Measurements from ENCODE around the gene PIP5K1A.
A peak's percentile ranks its signal among the peaks of the same experiment; 100 is the strongest.
"Not testable (repeated sequence)": the region's sequence is repeated elsewhere in the genome, so short reads cannot be mapped to it uniquely, and the experiment has no call there.

The PIP5K1A gene

DNA sequence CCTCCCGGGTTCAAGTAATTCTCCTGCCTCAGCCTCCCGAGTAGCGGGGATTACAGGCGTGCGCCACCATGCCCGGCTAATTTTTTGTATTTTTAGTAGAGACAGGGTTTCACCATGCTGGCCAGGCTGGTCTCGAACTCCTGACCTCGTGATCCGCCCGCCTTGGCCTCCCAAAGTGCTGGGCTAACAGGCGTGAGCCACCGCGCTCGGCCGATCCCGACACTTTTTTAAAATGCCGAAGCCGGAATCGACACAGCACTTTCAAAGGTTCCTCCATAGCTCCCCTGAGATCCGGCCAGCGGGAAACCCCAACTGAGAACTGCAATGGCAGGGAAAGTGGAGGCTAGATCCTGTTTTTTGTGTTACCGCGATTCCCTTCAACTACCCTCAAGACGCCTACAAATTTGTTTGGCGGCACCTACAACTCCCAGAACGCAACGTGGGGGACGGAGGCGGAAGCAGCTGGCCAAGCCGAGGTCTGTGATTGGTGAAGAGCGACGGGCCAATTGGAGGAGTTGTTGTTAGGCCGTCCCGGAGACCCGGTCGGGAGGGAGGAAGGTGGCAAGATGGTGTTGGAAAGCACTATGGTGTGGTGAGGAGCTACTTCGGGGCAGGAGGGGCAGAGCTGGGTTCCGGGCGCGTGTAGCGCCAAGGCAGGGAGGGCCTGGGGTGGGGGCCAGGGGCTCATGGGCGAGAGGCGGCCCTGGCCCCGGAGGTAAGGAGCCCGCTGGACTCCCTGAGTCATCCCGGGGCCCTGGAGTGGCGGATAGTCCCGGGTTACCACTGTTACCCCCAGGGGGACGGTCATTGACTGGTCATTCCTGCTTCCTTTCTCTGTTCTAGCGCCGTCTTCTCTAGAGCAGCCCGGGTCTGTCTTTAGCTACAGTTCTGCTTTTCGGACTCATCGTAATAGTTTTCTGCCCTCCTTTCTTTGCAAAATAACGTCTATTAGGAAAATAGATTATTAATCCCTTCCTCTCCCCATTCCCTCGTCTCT, 56.2 kb downstream of the PIP5K1A start, which contains the start of gene PSMD4:
PSMD4 (plus strand) TSS at position 518 of the 997 bp plus-strand sequence; CDS start at position 567, 49 bp downstream.
- DNase-seq: peak; percentile 97

DNA sequence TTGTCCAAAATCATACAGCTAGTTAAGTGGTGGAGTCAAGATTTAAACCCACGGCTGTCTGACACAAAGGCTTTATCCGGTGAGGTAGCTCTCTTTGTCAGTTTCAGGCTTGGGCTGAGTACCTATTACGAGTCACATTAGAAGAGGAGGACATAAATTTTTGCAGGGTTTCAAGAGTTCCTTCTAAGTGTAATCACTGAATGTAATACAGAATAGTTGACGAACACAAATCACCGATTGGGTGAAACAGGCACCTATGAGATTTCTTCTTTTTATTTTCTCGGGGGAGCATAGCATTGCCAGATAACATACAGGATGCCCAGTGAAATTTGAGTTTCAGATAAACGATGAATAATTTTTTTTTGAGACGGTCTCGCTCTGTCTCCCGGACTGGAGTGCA, 57.0 kb downstream of the PIP5K1A start:
- peak; percentile 14 for DNase-seq

DNA sequence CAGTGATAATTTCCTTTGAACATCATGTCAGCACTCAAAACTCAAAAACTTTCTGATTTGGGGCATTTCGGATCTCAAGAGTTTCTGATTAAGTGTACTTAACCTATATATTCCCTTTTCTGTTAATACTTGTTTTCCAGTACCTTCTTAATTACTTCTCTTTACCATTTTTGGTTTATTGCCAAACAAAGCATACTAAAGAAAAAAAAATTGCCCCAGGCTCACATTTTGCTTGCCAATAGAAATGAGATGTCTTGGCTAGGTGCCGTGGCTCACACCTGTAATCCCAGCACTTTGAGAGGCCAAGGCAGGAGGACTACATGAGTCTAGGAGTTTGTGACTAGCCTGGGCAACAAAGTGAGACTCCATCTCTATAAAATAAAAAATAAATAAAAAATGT, 61.0 kb downstream of the PIP5K1A start:
- DNase-seq: no peak

DNA sequence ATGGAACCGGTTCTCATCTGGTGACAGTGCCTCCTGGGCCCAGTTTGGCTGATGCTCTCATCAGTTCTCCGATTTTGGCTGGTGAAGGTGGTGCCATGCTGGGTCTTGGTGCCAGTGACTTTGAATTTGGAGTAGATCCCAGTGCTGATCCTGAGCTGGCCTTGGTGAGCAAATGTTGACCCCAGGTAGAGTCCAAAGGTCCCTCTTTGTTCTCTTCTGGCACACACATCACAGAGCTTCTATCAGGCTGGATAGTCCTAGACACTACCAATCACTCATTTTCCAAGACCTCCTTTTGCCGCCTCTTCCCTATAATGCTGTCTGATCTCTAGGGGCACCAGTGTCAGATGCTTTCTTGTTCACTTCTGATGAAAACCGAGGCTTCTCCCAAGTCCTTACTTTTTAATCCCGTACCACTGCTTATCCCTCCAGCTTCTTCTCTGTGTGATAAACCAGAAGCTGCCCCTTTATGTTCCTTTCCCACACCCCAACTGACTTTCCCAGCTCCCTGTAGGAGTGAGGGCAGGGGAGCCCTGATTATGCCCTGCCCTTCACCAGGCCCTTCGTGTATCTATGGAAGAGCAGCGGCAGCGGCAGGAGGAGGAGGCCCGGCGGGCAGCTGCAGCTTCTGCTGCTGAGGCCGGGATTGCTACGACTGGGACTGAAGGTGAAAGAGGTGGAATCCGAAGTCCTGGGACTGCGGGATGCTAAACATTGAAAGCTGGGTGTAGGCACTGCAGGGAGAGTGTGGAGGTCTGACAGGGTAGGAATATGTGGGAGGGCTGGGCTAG, 67.3 kb downstream of the PIP5K1A start:
- no peak for DNase-seq

DNA sequence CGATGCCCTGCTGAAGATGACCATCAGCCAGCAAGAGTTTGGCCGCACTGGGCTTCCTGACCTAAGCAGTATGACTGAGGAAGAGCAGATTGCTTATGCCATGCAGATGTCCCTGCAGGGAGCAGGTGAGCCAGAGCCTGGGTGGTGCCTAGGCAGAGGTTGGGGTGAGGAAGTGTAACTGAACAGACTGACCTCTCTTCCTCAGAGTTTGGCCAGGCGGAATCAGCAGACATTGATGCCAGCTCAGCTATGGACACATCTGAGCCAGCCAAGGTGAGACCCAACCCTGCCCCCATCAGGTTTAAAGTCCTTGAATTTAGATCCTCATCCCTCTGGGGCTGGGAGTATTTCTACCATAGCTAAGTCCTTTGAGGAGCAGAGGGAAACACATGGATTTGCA, 68.0 kb downstream of the PIP5K1A start:
- no peak for DNase-seq

DNA sequence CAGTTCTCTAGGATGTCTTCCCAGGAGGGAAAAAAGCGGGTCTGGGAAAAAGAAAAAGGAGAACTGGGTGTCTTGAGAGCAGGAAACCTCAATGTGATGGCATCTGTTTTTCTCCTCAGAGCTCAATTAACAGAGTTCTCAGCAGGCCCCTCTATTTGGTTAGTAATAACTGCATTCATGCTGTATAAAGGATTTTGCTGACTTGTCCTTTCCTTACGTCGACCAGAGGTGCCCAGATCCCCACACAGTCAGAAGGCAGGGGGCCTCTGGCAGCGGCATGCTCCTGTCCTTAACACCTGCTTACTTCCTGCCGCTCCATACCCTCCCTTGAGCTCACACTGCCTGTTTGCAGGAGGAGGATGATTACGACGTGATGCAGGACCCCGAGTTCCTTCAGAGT, 68.5 kb downstream of the PIP5K1A start:
- no peak for DNase-seq

DNA sequence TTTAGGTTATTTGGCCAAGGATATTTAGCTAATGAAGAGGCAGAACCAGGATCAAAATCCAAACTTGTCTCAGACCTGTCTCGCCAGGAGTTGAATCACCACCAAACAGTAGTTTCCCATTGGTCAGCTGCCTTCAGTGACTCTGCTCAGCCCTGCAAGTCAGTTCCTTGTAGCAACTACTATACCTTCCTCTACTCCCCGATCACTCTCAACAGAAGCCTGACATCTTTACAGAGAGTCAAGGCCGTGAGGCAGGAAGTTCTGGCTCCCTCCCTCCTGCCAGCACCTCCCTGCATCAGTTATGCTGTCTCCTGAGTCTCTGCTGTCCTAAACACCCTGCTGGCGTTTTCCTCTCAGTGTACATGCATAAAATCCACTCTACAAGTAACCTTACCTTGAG, 69.4 kb downstream of the PIP5K1A start:
- DNase-seq: no peak

DNA sequence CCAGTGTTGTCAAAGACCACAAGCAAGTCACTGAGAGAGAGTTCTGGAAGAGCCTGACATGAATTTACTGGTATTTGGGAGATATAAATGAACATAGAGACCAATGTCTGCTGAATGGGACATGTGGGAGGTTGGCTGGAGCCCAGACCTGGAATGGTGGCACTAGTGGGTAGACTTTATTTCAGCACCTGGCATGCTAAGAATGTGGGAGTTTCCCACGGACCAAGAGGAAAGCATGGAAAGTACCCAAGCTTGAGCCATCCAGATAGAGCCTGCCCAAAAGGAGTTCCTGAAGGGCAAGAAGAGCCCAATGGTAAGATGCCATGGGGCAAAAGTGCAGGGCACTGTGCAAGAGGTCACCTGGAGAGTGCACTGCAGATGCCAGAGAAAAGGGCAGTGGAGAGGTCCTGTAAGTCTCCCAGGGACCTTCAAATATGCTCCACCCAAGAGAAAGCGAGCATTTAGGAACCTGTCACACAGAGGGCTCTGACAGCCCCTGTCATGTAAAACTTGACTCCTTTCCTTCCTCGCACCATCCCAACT, 75.6 kb downstream of the PIP5K1A start:
- no peak for DNase-seq

DNA sequence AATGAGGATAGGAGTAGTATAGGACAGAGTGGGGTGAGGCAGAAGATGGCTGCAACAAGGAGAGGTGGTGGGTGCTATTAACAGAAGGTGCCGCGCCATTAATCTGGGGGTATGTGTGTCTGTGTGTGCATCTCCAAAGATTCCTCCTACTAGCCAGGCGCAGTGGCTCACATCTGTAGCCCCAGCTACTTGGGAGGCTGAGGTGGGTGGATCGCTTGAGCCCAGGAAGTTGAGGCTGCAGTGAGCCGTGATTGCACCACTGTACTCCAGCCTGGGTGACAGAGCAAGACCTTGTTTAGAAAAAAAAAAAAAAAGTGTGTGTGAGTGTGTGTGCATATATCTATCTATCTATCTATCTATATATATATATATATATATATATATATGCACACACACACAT, 77.0 kb downstream of the PIP5K1A start:
- DNase-seq: not testable (repeated sequence)

DNA sequence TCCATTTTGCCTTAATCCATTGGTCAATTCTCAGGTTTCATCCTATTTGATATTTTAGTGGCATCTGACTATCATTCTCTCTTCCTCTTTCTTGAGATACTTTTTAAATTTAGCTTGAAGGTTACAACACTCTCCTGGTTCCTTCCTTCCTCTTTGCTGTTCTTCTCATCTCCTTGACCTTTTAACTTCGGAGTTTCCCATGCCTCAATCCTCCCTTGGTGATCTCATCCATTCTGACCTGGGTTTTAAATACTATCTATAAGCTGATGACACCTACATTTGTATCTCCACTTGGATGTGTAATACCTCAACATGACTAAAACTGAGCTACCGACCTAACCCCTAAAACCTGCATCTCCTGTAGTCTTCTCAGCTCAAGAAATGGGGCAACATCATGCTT, 78.9 kb downstream of the PIP5K1A start:
- peak; percentile 51 for DNase-seq

DNA sequence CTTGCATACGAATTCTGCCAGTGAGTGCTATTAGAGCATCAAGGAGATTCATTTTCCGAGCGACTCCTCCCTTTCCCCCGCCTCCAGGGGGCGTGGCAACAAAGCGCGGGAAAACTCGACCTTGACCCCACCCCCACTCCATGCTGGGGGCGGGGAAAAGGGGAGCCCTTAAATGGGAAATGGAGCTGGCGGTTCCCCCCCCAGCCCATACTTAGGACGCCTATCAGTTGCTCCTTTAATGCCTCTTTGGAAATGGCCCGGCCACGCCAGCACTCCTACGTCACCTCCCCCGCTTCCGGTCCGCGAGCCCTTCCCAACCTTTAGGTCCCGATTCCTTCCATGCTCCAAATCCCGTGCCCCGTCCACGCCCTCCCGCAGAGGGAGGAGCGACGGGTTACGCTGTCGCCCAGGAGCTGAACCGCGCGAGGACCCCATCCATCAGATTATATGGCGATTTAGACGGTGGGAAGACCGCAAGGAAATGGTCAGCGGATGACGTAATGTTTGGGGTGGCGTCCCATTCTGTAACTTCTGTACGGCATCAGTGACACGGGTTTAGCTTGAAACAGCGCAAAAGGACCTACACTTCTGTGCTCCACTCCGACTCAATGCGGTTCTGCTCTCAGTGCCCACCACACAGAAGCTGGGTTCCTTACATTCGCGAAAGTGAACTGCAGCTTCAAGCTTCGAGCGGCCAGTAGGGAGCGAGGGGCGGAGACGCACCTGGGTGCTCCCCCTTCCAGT, 83.0 kb downstream of the PIP5K1A start:
- peak; percentile 98 for DNase-seq

DNA sequence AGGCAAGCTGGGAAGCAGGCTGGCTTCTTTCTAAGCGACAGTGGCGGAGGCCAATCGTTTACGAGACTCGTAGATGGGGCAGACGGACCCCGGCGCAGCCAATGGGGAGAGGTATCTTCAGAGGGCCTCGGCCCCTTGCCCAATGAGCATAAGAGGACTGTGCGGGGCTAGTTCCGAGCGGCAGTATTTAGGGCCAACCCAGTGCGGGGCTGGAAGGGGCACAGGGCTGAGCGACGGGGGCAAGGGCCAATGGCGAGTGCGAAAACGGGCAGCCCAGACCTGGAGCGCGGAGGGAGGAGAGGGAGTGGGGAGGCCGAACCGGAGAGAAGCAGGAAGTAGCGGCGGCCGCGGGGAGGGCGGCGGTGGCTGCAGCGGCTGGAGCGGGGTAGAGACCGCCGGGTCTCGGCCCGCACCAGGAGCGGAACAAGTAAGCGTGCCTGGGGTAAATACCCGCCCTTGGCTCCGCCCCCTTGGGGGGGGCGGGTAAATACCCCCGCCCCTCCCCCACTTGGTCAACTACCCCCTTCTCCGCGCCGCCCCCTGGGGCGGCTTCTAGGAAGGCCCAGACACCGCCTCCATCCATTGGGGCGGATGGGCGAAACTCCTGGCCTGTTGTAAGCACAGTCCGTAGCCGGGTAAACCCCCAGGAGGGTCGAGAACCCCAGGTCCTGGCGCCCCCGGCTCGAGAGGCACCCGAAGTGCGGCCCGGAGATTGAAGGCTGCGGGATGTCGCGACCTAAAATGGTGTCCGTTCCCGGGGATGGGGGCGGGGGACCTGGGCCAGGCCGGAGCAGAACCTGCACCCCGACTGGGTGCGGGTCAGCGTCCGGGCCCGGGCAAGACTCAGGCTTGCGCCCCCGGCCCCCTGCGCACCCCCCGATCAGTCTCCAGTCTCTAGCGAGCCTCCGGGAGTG, 83.9 kb downstream of the PIP5K1A start, which contains the start of gene ZNF687:
ZNF687 (plus strand) TSS at position 331 of the 914 bp plus-strand sequence. CDS start 3,993 bp downstream, outside the sequence.
- peak; percentile 100 for DNase-seq

DNA sequence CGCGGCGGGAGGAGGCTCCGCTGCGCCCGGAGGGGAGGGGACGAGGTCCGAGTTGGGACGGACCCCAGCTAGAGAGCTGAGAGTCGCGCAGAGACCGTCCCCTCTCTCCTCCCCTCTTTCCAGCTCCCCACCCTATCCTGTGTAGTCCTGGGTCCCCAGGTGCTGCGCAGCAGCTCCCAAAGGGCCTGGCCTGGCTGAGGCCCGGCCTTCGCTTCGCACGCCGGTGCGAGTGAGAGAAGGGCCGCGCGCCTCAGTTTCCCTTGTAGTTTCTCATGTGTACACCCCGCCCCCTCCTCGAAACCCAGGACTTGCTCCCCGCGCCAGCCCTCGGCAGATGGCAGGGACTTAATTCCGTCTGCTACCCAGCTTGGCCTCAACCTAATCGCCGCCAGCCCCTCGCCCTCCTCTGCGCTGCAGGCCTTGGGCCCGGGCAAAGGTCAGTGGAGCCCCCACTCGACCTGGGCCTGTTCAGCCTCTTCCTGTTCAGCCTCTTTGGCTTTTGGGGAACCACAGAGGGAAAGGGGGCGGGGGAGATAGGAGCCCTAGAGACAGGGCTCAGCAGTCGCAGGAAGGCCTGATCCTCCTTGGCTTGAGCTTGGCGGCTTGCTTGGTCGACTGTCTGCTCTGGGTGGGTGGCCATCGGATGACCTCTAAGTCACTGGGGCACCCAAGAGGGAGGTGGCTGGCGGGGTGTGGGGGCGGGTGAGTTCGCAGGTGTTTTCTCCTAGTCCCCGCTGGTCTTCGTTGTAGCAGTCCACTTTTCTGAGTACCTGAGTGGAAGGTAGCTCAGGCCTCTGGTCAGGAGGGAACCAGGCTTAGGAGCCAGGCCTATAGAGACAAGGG, 84.8 kb downstream of the PIP5K1A start:
- DNase-seq: no peak

DNA sequence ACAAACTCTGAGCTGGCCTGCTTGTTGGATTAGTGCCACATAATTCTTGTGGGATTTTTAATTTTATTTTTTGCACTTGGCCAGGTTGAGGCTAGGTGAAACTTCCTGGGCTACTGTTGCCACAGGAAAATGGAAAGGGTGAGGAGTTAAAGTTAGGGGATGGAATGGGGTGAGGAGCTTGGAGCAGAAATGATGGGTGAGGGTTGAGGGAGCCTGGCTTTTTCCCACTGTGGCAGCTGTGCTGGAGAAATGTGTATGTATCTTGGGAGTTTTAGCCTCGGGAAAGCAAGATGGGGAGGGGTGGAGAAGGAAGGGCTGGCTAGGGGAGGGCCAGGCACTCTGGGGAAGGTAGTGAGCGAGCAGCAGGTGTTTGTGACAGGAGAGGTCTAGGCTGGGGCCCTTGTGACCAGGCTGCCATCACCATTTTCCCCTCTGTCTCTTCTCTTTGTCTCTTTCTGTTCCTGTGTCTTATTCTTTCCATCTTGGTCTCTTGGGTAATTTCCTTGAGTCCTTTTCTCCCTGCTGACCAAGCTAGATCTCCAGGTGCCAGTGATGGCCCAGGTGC, 85.7 kb downstream of the PIP5K1A start:
- DNase-seq: no peak

DNA sequence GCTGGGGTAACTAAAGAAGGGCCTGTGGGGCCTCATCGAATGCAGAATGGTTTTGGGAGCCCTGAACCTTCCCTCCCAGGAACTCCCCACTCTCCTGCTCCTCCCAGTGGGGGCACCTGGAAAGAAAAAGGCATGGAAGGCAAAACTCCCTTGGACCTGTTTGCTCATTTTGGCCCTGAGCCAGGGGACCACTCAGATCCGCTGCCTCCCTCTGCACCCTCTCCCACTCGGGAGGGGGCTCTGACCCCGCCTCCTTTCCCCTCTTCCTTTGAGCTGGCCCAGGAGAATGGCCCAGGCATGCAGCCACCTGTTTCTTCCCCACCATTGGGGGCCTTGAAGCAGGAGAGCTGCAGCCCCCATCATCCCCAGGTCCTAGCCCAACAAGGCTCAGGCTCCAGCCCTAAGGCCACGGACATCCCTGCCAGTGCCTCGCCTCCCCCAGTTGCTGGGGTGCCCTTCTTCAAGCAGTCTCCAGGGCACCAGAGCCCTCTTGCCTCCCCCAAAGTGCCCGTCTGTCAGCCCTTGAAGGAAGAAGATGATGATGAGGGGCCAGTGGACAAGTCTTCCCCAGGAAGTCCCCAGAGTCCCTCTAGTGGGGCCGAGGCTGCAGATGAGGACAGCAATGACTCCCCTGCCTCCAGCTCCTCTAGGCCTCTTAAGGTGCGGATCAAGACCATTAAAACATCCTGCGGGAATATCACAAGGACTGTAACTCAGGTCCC, 88.4 kb downstream of the PIP5K1A start:
- DNase-seq: no peak

DNA sequence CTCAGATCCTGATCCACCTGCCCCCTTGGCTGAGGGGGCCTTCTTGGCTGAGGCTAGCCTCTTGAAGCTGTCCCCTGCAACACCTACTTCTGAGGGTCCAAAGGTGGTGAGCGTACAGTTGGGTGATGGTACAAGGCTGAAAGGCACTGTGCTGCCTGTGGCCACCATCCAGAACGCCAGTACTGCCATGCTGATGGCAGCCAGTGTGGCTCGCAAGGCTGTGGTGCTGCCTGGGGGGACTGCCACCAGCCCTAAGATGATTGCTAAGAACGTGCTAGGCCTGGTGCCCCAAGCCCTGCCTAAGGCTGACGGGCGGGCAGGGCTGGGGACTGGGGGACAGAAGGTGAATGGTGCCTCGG, 89.0 kb downstream of the PIP5K1A start:
- no peak for DNase-seq

DNA sequence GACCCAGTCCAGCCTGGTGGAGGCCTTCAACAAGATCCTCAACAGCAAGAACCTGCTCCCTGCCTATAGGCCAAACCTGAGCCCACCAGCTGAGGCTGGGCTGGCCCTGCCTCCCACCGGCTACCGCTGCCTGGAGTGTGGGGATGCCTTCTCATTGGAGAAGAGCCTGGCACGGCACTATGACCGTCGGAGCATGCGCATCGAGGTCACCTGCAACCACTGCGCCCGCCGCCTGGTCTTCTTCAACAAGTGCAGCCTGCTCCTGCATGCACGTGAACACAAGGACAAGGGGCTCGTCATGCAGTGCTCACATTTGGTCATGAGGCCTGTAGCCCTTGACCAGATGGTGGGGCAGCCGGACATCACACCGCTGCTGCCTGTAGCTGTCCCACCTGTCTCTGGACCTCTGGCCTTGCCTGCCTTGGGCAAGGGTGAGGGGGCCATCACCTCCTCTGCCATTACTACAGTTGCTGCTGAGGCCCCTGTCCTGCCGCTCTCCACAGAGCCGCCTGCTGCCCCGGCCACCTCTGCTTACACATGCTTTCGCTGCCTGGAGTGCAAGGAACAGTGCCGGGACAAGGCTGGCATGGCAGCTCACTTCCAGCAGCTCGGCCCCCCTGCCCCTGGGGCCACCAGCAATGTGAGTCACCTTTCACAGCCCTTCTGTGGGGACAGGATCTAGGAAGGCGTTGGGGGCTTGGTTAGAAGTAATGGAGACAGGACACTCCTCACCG, 89.6 kb downstream of the PIP5K1A start:
- DNase-seq: no peak

DNA sequence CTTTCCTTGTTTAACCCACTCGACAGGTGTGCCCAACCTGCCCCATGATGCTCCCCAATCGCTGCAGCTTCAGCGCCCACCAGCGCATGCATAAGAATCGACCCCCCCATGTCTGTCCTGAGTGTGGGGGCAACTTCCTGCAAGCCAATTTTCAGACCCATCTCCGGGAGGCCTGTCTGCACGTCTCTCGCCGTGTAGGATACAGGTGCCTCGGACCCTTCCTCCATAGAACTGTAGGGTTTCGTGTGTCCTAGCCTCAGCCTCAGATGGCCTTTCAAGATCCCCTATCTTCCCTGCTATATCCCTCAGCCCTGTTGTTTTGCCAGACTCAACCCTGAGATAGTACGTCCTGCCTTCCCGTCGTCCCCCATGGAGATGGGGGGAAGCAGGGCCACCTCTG, 90.2 kb downstream of the PIP5K1A start:
- no peak for DNase-seq

All from activated CD4-positive, alpha-beta T cell treated with anti-CD3 and anti-CD28 coated beads, Interleukin-2, amount 50 U/mL, for 16 hours (primary cell).